ENCODE measurements around the gene PRR36.

- TF ChIP-seq, protein P1, sequence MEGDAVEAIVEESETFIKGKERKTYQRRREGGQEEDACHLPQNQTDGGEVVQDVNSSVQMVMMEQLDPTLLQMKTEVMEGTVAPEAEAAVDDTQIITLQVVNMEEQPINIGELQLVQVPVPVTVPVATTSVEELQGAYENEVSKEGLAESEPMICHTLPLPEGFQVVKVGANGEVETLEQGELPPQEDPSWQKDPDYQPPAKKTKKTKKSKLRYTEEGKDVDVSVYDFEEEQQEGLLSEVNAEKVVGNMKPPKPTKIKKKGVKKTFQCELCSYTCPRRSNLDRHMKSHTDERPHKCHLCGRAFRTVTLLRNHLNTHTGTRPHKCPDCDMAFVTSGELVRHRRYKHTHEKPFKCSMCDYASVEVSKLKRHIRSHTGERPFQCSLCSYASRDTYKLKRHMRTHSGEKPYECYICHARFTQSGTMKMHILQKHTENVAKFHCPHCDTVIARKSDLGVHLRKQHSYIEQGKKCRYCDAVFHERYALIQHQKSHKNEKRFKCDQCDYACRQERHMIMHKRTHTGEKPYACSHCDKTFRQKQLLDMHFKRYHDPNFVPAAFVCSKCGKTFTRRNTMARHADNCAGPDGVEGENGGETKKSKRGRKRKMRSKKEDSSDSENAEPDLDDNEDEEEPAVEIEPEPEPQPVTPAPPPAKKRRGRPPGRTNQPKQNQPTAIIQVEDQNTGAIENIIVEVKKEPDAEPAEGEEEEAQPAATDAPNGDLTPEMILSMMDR (conservative IDR thresholded peaks at IDR 0.05; ENCODE audit: low read length), result no peak
- TF ChIP-seq EZH2phosphoT487 (IDR thresholded peaks at IDR 0.05; ENCODE audit: borderline replicate concordance, low read depth, low read length), result no peak
These were observed 34.0 kb upstream of the PRR36 start for GRCh38 chr19:7908078-7908699.

Data from OCI-LY7 (cell line).